GM23338 (cell line): ENCODE data around the gene EYS. TPM values are rescaled to one million over a fixed set of nuclear protein-coding genes. Genes with fewer than 3 reads are reported as not detected.
A peak's percentile ranks its signal among the peaks of the same experiment; 100 is the strongest.

Experiments
- ATAC-seq: fragments of 200-7000 bp; cut with Tn5 transposase; 3 replicates; pipeline ENCODE4 v1.9.1; 2020
- DNase-seq: peaks from one replicate; pipeline ENCODE4 v3.0.0-alpha.2; 2015; ENCODE audit warnings: low spot score
- H2AFZ ChIP-seq: fragments of 200-600 bp; sonication (generic); 2 replicates; pipeline ENCODE4 v1.8.0; 2016; ENCODE audit warnings: antibody characterized with exemption, mild to moderate bottlenecking, moderate library complexity
- H3F3A ChIP-seq: fragments of 200-600 bp; sonication (generic); replicated peaks from 2 replicates; pipeline ENCODE4 v1.8.0; 2017; ENCODE audit warnings: antibody characterized with exemption, mixed run types, low read depth
- H3K27ac ChIP-seq: fragments of 200-600 bp; sonication (generic); 2 replicates; pipeline ENCODE4 v1.6.1; 2016; ENCODE audit warnings: low read depth
- H3K27me3 ChIP-seq: fragments of 200-600 bp; sonication (generic); 2 replicates; pipeline ENCODE4 v1.8.0; 2016; ENCODE audit warnings: mild to moderate bottlenecking, mixed run types, moderate library complexity; ENCODE audit not compliant: insufficient read depth
- H3K36me3 ChIP-seq: fragments of 200-600 bp; sonication (generic); 2 replicates; pipeline ENCODE4 v1.8.0; 2016; ENCODE audit warnings: mild to moderate bottlenecking; ENCODE audit not compliant: insufficient read depth
- H3K4me1 ChIP-seq: fragments of 200-600 bp; sonication (generic); 2 replicates; pipeline ENCODE4 v1.8.0; 2016; ENCODE audit warnings: mild to moderate bottlenecking, moderate library complexity; ENCODE audit not compliant: insufficient read depth
- H3K4me2 ChIP-seq: fragments of 200-600 bp; sonication (generic); 2 replicates; pipeline ENCODE4 v1.7.1; 2017; ENCODE audit warnings: mixed run types
- H3K4me3 ChIP-seq: fragments of 200-600 bp; sonication (generic); 2 replicates; pipeline ENCODE4 v1.6.1; 2016; ENCODE audit warnings: mixed run types
- H3K79me2 ChIP-seq: fragments of 200-600 bp; sonication (generic); replicated peaks from 2 replicates; pipeline ENCODE4 v1.8.0; 2017; ENCODE audit warnings: mild to moderate bottlenecking; ENCODE audit not compliant: insufficient read depth
- H3K9me2 ChIP-seq: fragments of 200-600 bp; sonication (generic); 2 replicates; pipeline ENCODE4 v1.8.0; 2017; ENCODE audit not compliant: insufficient read depth
- H4K20me1 ChIP-seq: fragments of 200-600 bp; sonication (generic); replicated peaks from 2 replicates; pipeline ENCODE4 v1.8.0; 2017; ENCODE audit warnings: mild to moderate bottlenecking; ENCODE audit not compliant: insufficient read depth
- H3K27ac Mint-ChIP-seq: 2 replicates; pipeline ENCODE4 v1.8.0; 2020; ENCODE audit warnings: inconsistent platforms, mild to moderate bottlenecking, moderate library complexity, mixed read lengths
- H3K27me3 Mint-ChIP-seq: 3 replicates; pipeline ENCODE4 v1.8.0; 2022; ENCODE audit warnings: low read depth, mild to moderate bottlenecking, moderate library complexity, mixed read lengths, inconsistent platforms; ENCODE audit not compliant: insufficient read depth, poor library complexity
- H3K36me3 Mint-ChIP-seq: 3 replicates; pipeline ENCODE4 v1.8.0; 2021; ENCODE audit warnings: low read depth, mild to moderate bottlenecking, inconsistent platforms, moderate library complexity, mixed read lengths
- H3K4me1 Mint-ChIP-seq: 3 replicates; pipeline ENCODE4 v1.8.0; 2020; ENCODE audit warnings: mild to moderate bottlenecking, inconsistent platforms, mixed read lengths
- H3K4me3 Mint-ChIP-seq: 3 replicates; pipeline ENCODE4 v1.8.0; 2021; ENCODE audit warnings: moderate library complexity, mild to moderate bottlenecking, inconsistent platforms, mixed read lengths
- H3K9me3 Mint-ChIP-seq: 3 replicates; pipeline ENCODE4 v1.8.0; 2020; ENCODE audit warnings: moderate library complexity, mild to moderate bottlenecking, inconsistent platforms, mixed read lengths
- CREB1 ChIP-seq: fragments of 250-450 bp; sonication (Bioruptor Pico); IDR thresholded peaks from 2 replicates; pipeline ENCODE4 v1.5.0; 2020; ENCODE audit warnings: low read depth, mild to moderate bottlenecking, moderate library complexity
- ETS1 ChIP-seq: IDR thresholded peaks from 2 replicates; pipeline ENCODE4 v1.6.1; 2016; ENCODE audit warnings: antibody characterized with exemption
- EZH2 ChIP-seq: fragments of 200-600 bp; sonication (generic); IDR thresholded peaks from one replicate; pipeline ENCODE4 v1.8.0; 2017; ENCODE audit warnings: antibody characterized with exemption, mild to moderate bottlenecking, low read depth; ENCODE audit not compliant: unreplicated experiment
- EZH2phosphoT487 ChIP-seq: fragments of 200-600 bp; sonication (generic); IDR thresholded peaks from one replicate; pipeline ENCODE4 v1.8.1; 2018; ENCODE audit warnings: antibody characterized with exemption; ENCODE audit not compliant: unreplicated experiment
- JUNB ChIP-seq: IDR thresholded peaks from one replicate; pipeline ENCODE4 v1.6.1; 2016; ENCODE audit warnings: antibody characterized with exemption; ENCODE audit not compliant: unreplicated experiment
- NANOG ChIP-seq: IDR thresholded peaks from 2 replicates; pipeline ENCODE4 v1.6.1; 2016; ENCODE audit warnings: antibody characterized with exemption, borderline replicate concordance
- POLR2AphosphoS5 ChIP-seq: IDR thresholded peaks from 2 replicates; pipeline ENCODE4 v1.6.1; 2016; ENCODE audit warnings: antibody characterized with exemption, low read depth
- REST ChIP-seq: IDR thresholded peaks from one replicate; pipeline ENCODE4 v1.6.1; 2018; ENCODE audit warnings: antibody characterized with exemption; ENCODE audit not compliant: unreplicated experiment
- STAT1 ChIP-seq: IDR thresholded peaks from one replicate; pipeline ENCODE4 v1.6.1; 2016; ENCODE audit warnings: antibody characterized with exemption; ENCODE audit not compliant: unreplicated experiment
- ZNF114 ChIP-seq: fragments of 250-450 bp; sonication (Bioruptor Pico); IDR thresholded peaks from 2 replicates; pipeline ENCODE4 v1.5.0; 2020; ENCODE audit warnings: mild to moderate bottlenecking, moderate library complexity
- ZNF331 ChIP-seq: fragments of 250-450 bp; sonication (Bioruptor Pico); IDR thresholded peaks from 2 replicates; pipeline ENCODE4 v1.5.0; 2020; ENCODE audit warnings: low read depth, mild to moderate bottlenecking, moderate library complexity
- polyA plus RNA-seq: library from polyadenylated mRNA; unstranded; fragments of >200 nt; fragmentation: Nextera tagmentation; extraction: Ambion mirVana; gene quantifications from 2 replicates; pipeline ENCODE4 v1.2.1, GENCODE V29; 2016
- total RNA-seq: library from RNA; depleted of rRNA; stranded (reverse); fragments of >200 nt; shearing (Covaris generic); gene quantifications from 2 replicates; pipeline ENCODE4 v1.2.3, GENCODE V29; 2014

The EYS gene
- total and polyA plus RNA-seq, 2 experiments from 2014 or later: 0.38 to 0.52 TPM

- TF ChIP-seq EZH2phosphoT487: no peak
- TF ChIP-seq REST: no peak
- TF ChIP-seq STAT1: no peak
- no peak for TF ChIP-seq ZNF114 (CRISPR knock-in tag)
- no peak for TF ChIP-seq CREB1 (CRISPR knock-in tag)
- no peak for TF ChIP-seq JUNB
These were observed 1912.0 kb downstream of the EYS start (continued) for GRCh38 chr6:63795006-63795405.

- Mint-ChIP-seq H3K36me3 (no peaks in the 10 kb centered on the region), H3K4me1 (peaks cover 3% of the 10 kb centered on the region)
- no peak overlapping the region for H3K4me2 ChIP-seq
- TF ChIP-seq ZNF114 (CRISPR knock-in tag): no peak
- no peak for TF ChIP-seq REST
- no peak for TF ChIP-seq NANOG
- TF ChIP-seq CREB1 (CRISPR knock-in tag): no peak
- no peak for TF ChIP-seq EZH2
- no peak for TF ChIP-seq POLR2AphosphoS5
- TF ChIP-seq EZH2phosphoT487: no peak
- TF ChIP-seq ETS1: no peak
- TF ChIP-seq STAT1: no peak
- no peak for TF ChIP-seq ZNF331 (CRISPR knock-in tag)
- no peak for TF ChIP-seq JUNB
These were observed 1913.4 kb downstream of the EYS start for GRCh38 chr6:63793465-63794137.

More at GRCh38 chr6:63793465-63794137, 1913.4 kb downstream of the EYS start:
- Histone ChIP-seq H3K36me3 (no peaks in the 10 kb centered on the region), H2AFZ (peak overlapping the region; percentile 74; the same call in 1 of the 2 replicates), H3K79me2 (no peaks in the 10 kb centered on the region), H3K9me2 (peaks cover 12% of the 10 kb centered on the region; the same call in 1 of the 2 replicates), H4K20me1 (no peaks in the 10 kb centered on the region), H3K27me3 (no peaks in the 10 kb centered on the region), H3K4me3 (no peak overlapping the region), H3F3A (no peaks in the 10 kb centered on the region), H3K4me1 (peaks cover 9% of the 10 kb centered on the region), H3K27ac (no peak overlapping the region)
- ATAC-seq (no peak), DNase-seq (no peak)
- H3K27ac Mint-ChIP-seq: no peak overlapping the region
- H3K27me3 Mint-ChIP-seq: no peaks in the 10 kb centered on the region
- no peak overlapping the region for H3K4me3 Mint-ChIP-seq
- no peaks in the 10 kb centered on the region for H3K9me3 Mint-ChIP-seq
